HUES48 (cell line): ENCODE data around the gene ASTN2.

Source experiments
- H3K27ac ChIP-seq: one replicate; pipeline ENCODE4 v1.7.0; 2013; ENCODE audit warnings: low read depth, low read length, inconsistent platforms
- H3K27me3 ChIP-seq: 2 replicates; pipeline ENCODE4 v1.6.1; 2013; ENCODE audit warnings: mild to moderate bottlenecking, low read length; ENCODE audit not compliant: control insufficient read depth, insufficient read depth
- H3K36me3 ChIP-seq: 2 replicates; pipeline ENCODE4 v1.6.1; 2013; ENCODE audit warnings: low read length; ENCODE audit not compliant: control insufficient read depth, insufficient read depth
- H3K4me1 ChIP-seq: 2 replicates; pipeline ENCODE4 v1.6.1; 2013; ENCODE audit warnings: mild to moderate bottlenecking, low read length; ENCODE audit not compliant: control insufficient read depth, insufficient read depth
- H3K4me3 ChIP-seq: 2 replicates; pipeline ENCODE4 v1.5.1; 2013; ENCODE audit warnings: mild to moderate bottlenecking, low read depth, low read length
- H3K9ac ChIP-seq: 2 replicates; pipeline ENCODE4 v1.6.1; 2013; ENCODE audit warnings: mild to moderate bottlenecking, low read depth, low read length, moderate library complexity
- H3K9me3 ChIP-seq: 2 replicates; pipeline ENCODE4 v1.6.1; 2013; ENCODE audit warnings: low read length; ENCODE audit not compliant: control insufficient read depth, insufficient read depth

ASTN2 gene

DNA sequence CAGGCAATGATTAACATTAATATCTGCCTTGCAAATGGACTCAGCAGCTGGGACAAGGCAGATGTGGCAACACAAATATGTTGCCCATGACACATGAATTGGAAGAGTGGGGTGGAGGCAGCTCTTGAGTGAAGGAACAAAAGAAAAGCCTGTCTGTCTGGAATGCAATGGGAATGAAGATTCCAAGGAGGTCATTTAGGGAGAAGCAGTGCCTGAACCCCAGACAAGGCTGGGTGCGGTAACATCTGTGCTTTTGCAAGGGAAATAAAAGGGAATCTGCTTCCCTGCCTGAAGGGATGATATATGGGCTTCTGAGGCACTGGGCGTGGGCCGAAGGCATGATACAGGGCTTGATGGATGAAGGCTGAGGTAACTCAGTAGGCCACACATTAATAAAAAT, 821.9 kb downstream of the ASTN2 start:
- Histone ChIP-seq H3K9ac (no peak overlapping the region), H3K27ac (no peak overlapping the region), H3K36me3 (no peaks in the 10 kb centered on the region), H3K27me3 (no peaks in the 10 kb centered on the region), H3K4me3 (no peak overlapping the region), H3K9me3 (no peaks in the 10 kb centered on the region; the same call in 1 of the 2 replicates), H3K4me1 (no peaks in the 10 kb centered on the region; the same call in 1 of the 2 replicates)

DNA sequence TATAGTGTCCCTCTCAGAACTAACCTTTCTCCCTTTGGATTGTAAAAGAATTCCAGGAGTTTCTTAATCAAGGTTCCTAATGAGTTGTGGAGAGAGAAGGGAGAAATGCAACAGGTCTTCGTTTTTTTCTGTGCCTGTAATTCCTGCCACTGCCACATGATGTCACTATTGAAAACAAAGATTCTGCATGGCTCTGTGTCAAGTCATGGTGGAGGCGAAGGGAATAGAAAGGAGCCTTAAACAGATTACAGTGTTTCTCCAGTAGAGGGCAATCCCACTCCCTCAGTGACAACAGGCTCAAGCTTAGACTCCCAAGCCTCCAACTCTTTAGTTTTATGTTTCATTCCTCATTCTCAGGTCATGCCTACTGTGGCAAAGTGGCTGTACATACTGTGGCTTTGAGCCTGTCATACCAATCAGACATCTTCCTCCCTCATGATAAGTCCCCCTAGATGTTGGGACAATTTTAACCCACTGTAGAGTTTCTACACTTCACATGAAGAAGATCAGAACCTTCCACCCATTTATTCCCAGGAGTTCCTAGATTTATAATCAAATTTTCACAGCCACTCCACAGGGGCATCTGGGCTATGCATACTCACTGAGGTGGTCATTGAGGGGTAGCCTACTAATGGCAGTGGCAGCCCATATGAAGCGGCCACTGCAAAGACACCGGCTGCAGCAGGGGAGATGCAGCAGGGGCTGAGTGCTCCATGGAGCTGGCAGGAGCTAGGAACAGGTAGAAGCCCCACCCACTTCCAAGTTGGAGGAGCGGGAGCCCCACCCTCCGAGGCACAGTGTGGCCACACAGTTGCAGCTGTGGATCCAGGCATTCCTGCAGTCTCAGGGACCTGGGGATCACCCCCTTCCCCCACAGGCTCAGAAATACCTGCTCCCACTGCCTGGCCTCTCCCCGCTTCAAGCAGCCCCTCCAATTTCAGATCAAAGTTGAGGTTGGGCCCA, 825.2 kb downstream of the ASTN2 start:
- H3K36me3 ChIP-seq: no peaks in the 10 kb centered on the region
- H3K9me3 ChIP-seq: no peaks in the 10 kb centered on the region; the same call in 1 of the 2 replicates
- H3K4me1 ChIP-seq: no peaks in the 10 kb centered on the region; the same call in 1 of the 2 replicates
- no peak overlapping the region for H3K27ac ChIP-seq
- H3K9ac ChIP-seq: no peak overlapping the region
- H3K4me3 ChIP-seq: no peak overlapping the region
- no peaks in the 10 kb centered on the region for H3K27me3 ChIP-seq

DNA sequence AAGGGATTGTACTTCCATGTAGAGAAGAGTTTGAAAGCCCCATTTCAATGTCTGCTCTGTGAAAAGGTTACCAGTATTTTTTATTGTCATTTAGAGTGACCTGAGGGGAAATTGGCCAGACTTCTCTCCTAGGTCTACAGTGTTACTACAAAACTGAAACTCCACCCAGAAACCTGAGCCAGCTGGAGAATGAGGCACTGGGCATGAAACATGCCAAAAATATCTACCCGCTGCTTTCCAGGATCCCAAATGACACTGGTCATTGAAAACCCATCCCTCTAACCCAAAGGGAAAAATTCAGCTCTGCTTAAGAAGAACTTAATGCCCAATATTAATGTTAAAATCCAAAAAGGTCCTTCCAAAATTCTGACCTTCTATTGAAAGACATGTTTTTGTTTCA, 826.9 kb downstream of the ASTN2 start:
- no peaks in the 10 kb centered on the region for H3K27me3 ChIP-seq
- H3K4me3 ChIP-seq: no peak overlapping the region
- H3K27ac ChIP-seq: no peak overlapping the region
- no peaks in the 10 kb centered on the region; the same call in 1 of the 2 replicates for H3K9me3 ChIP-seq
- H3K4me1 ChIP-seq: no peaks in the 10 kb centered on the region; the same call in 1 of the 2 replicates
- H3K36me3 ChIP-seq: no peaks in the 10 kb centered on the region
- no peak overlapping the region for H3K9ac ChIP-seq

DNA sequence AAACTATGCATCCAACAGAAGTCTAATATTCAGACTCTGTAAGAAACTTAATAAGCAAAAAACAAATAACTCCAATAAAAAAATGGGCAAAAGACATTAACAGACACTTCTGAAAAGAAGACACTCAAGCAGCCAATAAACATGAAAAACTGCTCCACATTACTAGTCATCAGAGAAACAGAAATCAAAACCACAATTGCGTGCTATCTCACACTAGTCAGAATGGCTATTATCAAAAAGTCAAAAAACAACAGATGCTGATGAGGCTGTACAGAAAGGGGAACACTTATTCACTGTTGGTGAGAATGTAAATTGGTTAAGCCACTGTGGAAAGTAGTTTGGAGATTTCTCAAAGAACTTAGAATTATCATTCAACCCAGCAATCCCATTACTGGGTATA, 829.0 kb downstream of the ASTN2 start:
- Histone ChIP-seq H3K4me3 (no peak overlapping the region), H3K27me3 (no peaks in the 10 kb centered on the region), H3K9me3 (no peaks in the 10 kb centered on the region; the same call in 1 of the 2 replicates), H3K27ac (no peak overlapping the region), H3K9ac (no peak overlapping the region), H3K36me3 (no peaks in the 10 kb centered on the region), H3K4me1 (no peaks in the 10 kb centered on the region; the same call in 1 of the 2 replicates)

GRCh38 chr9:116585204-116585603, 829.7 kb downstream of the ASTN2 start:
- H3K27ac ChIP-seq: no peak overlapping the region
- no peak overlapping the region for H3K9ac ChIP-seq
- H3K4me3 ChIP-seq: no peak overlapping the region
- H3K36me3 ChIP-seq: no peaks in the 10 kb centered on the region
- H3K27me3 ChIP-seq: no peaks in the 10 kb centered on the region
- no peaks in the 10 kb centered on the region; the same call in 1 of the 2 replicates for H3K9me3 ChIP-seq
- H3K4me1 ChIP-seq: peaks cover 3% of the 10 kb centered on the region; the same call in 1 of the 2 replicates

GRCh38 chr9:116580853-116581252, 834.0 kb downstream of the ASTN2 start:
- no peak overlapping the region for H3K9ac ChIP-seq
- H3K36me3 ChIP-seq: no peaks in the 10 kb centered on the region
- H3K27ac ChIP-seq: no peak overlapping the region
- no peaks in the 10 kb centered on the region for H3K9me3 ChIP-seq
- H3K4me3 ChIP-seq: no peak overlapping the region
- no peaks in the 10 kb centered on the region for H3K27me3 ChIP-seq
- H3K4me1 ChIP-seq: 0 out of 2 replicates have a peak, but pooled peaks cover 3% of the 10 kb centered on the region

GRCh38 chr9:116576386-116576785, 838.5 kb downstream of the ASTN2 start:
- no peaks in the 10 kb centered on the region for H3K27me3 ChIP-seq
- 0 out of 2 replicates have a peak, but pooled peaks cover 3% of the 10 kb centered on the region for H3K4me1 ChIP-seq
- no peak overlapping the region for H3K9ac ChIP-seq
- H3K27ac ChIP-seq: no peak overlapping the region
- H3K4me3 ChIP-seq: no peak overlapping the region
- H3K36me3 ChIP-seq: no peaks in the 10 kb centered on the region
- H3K9me3 ChIP-seq: no peaks in the 10 kb centered on the region

GRCh38 chr9:116574027-116574679, 840.7 kb downstream of the ASTN2 start:
- Histone ChIP-seq H3K4me1 (0 out of 2 replicates have a peak, but pooled peaks cover 1% of the 10 kb centered on the region), H3K27me3 (no peaks in the 10 kb centered on the region), H3K36me3 (no peaks in the 10 kb centered on the region), H3K9ac (no peak overlapping the region), H3K27ac (no peak overlapping the region), H3K9me3 (no peaks in the 10 kb centered on the region), H3K4me3 (no peak overlapping the region)

DNA sequence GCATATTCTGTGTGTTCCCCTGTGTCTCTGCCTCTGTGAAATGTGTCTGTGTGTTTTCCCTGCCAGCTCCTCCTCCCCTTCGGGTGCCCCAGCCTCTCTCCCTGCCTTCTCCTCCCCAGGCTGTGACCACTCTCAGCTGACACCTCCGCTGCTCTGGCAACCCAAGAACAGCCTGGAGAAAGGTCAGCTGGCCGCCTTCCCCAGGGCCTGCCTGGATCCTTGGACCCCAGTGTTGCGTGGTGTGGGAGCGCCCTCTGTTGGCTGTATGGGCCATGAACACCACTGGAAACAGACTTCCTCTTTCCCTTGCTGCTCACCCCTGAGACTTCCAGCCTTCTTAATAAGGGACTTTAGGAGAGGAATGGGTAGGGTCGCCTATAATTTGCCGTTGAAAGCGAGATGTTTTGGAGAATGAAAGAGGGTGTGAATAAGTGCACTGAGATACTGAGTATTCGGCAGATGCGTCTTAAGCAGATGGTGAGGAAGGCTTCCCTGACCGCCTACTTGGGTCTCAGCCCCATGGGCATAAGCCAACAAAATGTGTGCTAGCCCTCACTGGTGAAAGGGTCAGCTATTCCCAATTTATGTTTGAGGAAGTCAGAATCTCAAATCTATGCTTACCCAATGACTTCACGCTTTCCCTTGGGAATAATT, 842.6 kb downstream of the ASTN2 start:
- H3K36me3 ChIP-seq: no peaks in the 10 kb centered on the region
- H3K4me3 ChIP-seq: no peak overlapping the region
- no peaks in the 10 kb centered on the region for H3K9me3 ChIP-seq
- H3K9ac ChIP-seq: no peak overlapping the region
- no peaks in the 10 kb centered on the region for H3K27me3 ChIP-seq
- no peak overlapping the region for H3K27ac ChIP-seq
- H3K4me1 ChIP-seq: 0 out of 2 replicates have a peak, but pooled peaks cover 6% of the 10 kb centered on the region

DNA sequence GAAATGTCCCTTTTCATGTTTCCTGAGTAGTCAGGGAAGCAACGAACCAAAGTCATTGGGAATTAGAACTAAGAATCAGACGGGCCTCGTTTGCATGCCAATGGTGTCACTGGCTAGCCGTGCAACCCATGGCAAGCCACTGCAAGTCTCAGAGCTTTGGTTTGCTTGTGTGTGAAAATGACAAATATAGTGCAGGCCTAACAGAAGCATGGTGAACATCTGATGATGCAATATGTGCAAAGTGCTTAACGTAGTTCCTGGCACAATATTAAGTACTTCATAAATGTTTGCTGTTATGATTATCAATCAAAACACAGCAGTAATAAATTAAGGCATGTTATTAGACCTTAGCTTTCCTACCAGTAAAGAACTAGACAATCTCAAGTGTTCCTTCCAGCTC, 845.7 kb downstream of the ASTN2 start:
- no peak overlapping the region for H3K27ac ChIP-seq
- 0 out of 2 replicates have a peak, but pooled peaks cover 10% of the 10 kb centered on the region for H3K4me1 ChIP-seq
- H3K27me3 ChIP-seq: no peaks in the 10 kb centered on the region
- no peaks in the 10 kb centered on the region for H3K36me3 ChIP-seq
- no peak overlapping the region for H3K9ac ChIP-seq
- H3K4me3 ChIP-seq: no peak overlapping the region
- H3K9me3 ChIP-seq: no peaks in the 10 kb centered on the region
